ENCODE data around the gene SLITRK5. TPM values are rescaled to one million over a fixed set of nuclear protein-coding genes. Genes with fewer than 3 reads are reported as not detected.

The SLITRK5 gene
- total RNA-seq, 3 donors from 2014 or later (not counting 1 experiment from before 2014, with no cell fraction given), result 0.02 to 0.10 (median 0.07) TPM

GRCh38 chr13:87678372-87678752 lies 7.2 kb downstream of the SLITRK5 start:
- Mint-ChIP-seq H3K9me3 (no peaks in the 10 kb centered on the region), H3K27me3 (ENCODE audit: low read depth in 2 of 2) (peaks cover 12 to 34% of the 10 kb centered on the region in 2 donors), H3K36me3 (no peaks in the 10 kb centered on the region), H3K4me3 (peak overlapping the region; percentile 90), H3K4me1 (peaks cover 25 to 26% of the 10 kb centered on the region in 2 donors), H3K27ac (peak overlapping the region in 1 of 2 donors; percentile 72)
- intact Hi-C loops (cut with micrococcal nuclease), result loop anchor here (10.0 kb wide), 1 partner anchor 1386 kb away; no protein-coding TSS in a partner anchor
- WGBS (ENCODE audit: insufficient coverage), result 4% methylated on average over 5 of the region's 8 CpGs
- Histone ChIP-seq H3K36me3 (ENCODE audit: control insufficient read depth, insufficient read depth, low read length) (no peaks in the 10 kb centered on the region), H3K9me3 (ENCODE audit: control insufficient read depth, insufficient read depth, low read length) (peaks cover 20% of the 10 kb centered on the region), H3K27ac (ENCODE audit: low read length) (no peak overlapping the region), H3K4me3 (ENCODE audit: low read length) (peak overlapping the region; percentile 29), H3K4me1 (ENCODE audit: control insufficient read depth, insufficient read depth, low read length) (peaks cover 28% of the 10 kb centered on the region), H3K27me3 (ENCODE audit: control insufficient read depth, insufficient read depth, low read length) (peaks cover 39% of the 10 kb centered on the region)
- TF ChIP-seq CTCF (IDR thresholded peaks at IDR 0.05), result no peak
- peak; percentile 30 to 46 (median 36) for ATAC-seq
- DNase-seq, result no peak

- Histone ChIP-seq H3K27ac (ENCODE audit: low read length) (no peak overlapping the region), H3K36me3 (ENCODE audit: control insufficient read depth, insufficient read depth, low read length) (no peaks in the 10 kb centered on the region), H3K4me1 (ENCODE audit: control insufficient read depth, insufficient read depth, low read length) (peaks cover 17% of the 10 kb centered on the region), H3K27me3 (ENCODE audit: control insufficient read depth, insufficient read depth, low read length) (peaks cover 21% of the 10 kb centered on the region), H3K4me3 (ENCODE audit: low read length) (no peak overlapping the region), H3K9me3 (ENCODE audit: control insufficient read depth, insufficient read depth, low read length) (peaks cover 16% of the 10 kb centered on the region)
- TF ChIP-seq CTCF (IDR thresholded peaks at IDR 0.05), result no peak
- Mint-ChIP-seq H3K4me1 (peaks cover 15 to 16% of the 10 kb centered on the region in 2 donors), H3K9me3 (no peaks in the 10 kb centered on the region), H3K27ac (no peak overlapping the region), H3K4me3 (no peak overlapping the region), H3K27me3 (ENCODE audit: low read depth in 2 of 2) (peaks cover 0 to 18% of the 10 kb centered on the region in 2 donors), H3K36me3 (no peaks in the 10 kb centered on the region)
- DNase-seq (no peak), ATAC-seq (no peak)
- intact Hi-C loops (cut with micrococcal nuclease), result no loop called here
- WGBS (ENCODE audit: insufficient coverage), result 33% methylated on average over 1 of the region's 1 CpG
Measured at GRCh38 chr13:87680298-87680697, 9.1 kb downstream of the SLITRK5 start.

GRCh38 chr13:87684850-87685742 lies 13.9 kb downstream of the SLITRK5 start:
- no peaks in the 10 kb centered on the region for H3K27me3 ChIP-seq (ENCODE audit: control insufficient read depth, insufficient read depth, low read length)
- Mint-ChIP-seq H3K4me1 (no peaks in the 10 kb centered on the region), H3K27me3 (ENCODE audit: low read depth in 2 of 2) (peaks cover 0 to 3% of the 10 kb centered on the region in 2 donors), H3K27ac (no peak overlapping the region), H3K9me3 (no peaks in the 10 kb centered on the region), H3K4me3 (peak overlapping the region; percentile 9), H3K36me3 (no peaks in the 10 kb centered on the region)
- H3K27ac ChIP-seq (ENCODE audit: low read length), result no peak overlapping the region
- WGBS (ENCODE audit: insufficient coverage), result 90% methylated on average over 2 of the region's 2 CpGs
- no peak overlapping the region for H3K4me3 ChIP-seq (ENCODE audit: low read length)
- no peaks in the 10 kb centered on the region for H3K4me1 ChIP-seq (ENCODE audit: control insufficient read depth, insufficient read depth, low read length)
- no peak for TF ChIP-seq CTCF (IDR thresholded peaks at IDR 0.05)
- intact Hi-C loops (cut with micrococcal nuclease), result no loop called here
- H3K9me3 ChIP-seq (ENCODE audit: control insufficient read depth, insufficient read depth, low read length), result no peaks in the 10 kb centered on the region
- ATAC-seq (no peak), DNase-seq (no peak)
- no peaks in the 10 kb centered on the region for H3K36me3 ChIP-seq (ENCODE audit: control insufficient read depth, insufficient read depth, low read length)

Measured in natural killer cell (primary cell).